Nephron (organoid): ENCODE measurements around the gene SEZ6L.

ENCODE experiments used
- H3K27ac Mint-ChIP-seq, 3 experiments: 2 replicates each; pipeline ENCODE4 v1.8.0; 2020; ENCODE audit warnings: mixed read lengths in 3 of 3, mild to moderate bottlenecking in 2 of 3, moderate library complexity in 1 of 3
- H3K27me3 Mint-ChIP-seq: 2 replicates; pipeline ENCODE4 v1.8.0; 2021; ENCODE audit warnings: low read depth, mild to moderate bottlenecking, moderate library complexity, mixed read lengths
- H3K36me3 Mint-ChIP-seq: 2 replicates; pipeline ENCODE4 v1.8.0; 2020; ENCODE audit warnings: low read depth, mixed read lengths
- H3K4me1 Mint-ChIP-seq: 2 replicates; pipeline ENCODE4 v1.8.0; 2020; ENCODE audit warnings: mixed read lengths
- H3K4me3 Mint-ChIP-seq, 3 experiments: 2 replicates each; pipeline ENCODE4 v1.8.0; 2020; ENCODE audit warnings: mild to moderate bottlenecking in 3 of 3, mixed read lengths in 3 of 3, moderate library complexity in 2 of 3
- H3K9me3 Mint-ChIP-seq: 2 replicates; pipeline ENCODE4 v1.8.0; 2020; ENCODE audit warnings: mixed read lengths
- TF ChIP-seq, protein P1 (sequence below), 3 experiments: fragments of 200-600 bp; sonication (generic); IDR thresholded peaks; one replicate each; pipeline ENCODE4 v1.5.0; 2021; ENCODE audit warnings: antibody characterized with exemption in 3 of 3; ENCODE audit not compliant: unreplicated experiment in 3 of 3

Gene SEZ6L

DNA sequence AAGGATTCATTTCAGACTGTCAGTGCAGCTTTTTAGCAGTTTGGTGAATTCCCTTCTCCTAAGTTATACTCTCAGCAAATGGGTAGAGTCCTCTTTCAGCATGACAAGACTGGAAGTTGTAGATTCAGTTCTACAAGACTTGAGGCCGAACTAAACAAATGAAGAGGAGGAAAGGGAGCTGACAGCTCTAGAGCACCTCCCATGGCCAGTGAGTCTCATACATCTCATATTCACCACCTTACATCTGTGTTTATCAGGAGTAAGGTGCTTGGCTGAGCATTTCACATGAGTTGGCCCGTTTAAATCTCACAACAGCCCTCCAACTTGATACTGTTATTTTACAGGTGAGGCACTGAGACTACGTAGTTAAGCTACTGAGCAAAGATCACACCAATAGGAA is 30.4 kb downstream of the SEZ6L start:
- Mint-ChIP-seq H3K9me3 (no peaks in the 10 kb centered on the region), H3K4me1 (no peaks in the 10 kb centered on the region), H3K4me3 (no peak overlapping the region), H3K27ac (no peak overlapping the region), H3K36me3 (no peaks in the 10 kb centered on the region), H3K27me3 (peaks cover 26% of the 10 kb centered on the region)
- TF ChIP-seq, protein P1, sequence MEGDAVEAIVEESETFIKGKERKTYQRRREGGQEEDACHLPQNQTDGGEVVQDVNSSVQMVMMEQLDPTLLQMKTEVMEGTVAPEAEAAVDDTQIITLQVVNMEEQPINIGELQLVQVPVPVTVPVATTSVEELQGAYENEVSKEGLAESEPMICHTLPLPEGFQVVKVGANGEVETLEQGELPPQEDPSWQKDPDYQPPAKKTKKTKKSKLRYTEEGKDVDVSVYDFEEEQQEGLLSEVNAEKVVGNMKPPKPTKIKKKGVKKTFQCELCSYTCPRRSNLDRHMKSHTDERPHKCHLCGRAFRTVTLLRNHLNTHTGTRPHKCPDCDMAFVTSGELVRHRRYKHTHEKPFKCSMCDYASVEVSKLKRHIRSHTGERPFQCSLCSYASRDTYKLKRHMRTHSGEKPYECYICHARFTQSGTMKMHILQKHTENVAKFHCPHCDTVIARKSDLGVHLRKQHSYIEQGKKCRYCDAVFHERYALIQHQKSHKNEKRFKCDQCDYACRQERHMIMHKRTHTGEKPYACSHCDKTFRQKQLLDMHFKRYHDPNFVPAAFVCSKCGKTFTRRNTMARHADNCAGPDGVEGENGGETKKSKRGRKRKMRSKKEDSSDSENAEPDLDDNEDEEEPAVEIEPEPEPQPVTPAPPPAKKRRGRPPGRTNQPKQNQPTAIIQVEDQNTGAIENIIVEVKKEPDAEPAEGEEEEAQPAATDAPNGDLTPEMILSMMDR (IDR thresholded peaks at IDR 0.05; ENCODE audit: unreplicated experiment in 3 of 3) = no peak

DNA sequence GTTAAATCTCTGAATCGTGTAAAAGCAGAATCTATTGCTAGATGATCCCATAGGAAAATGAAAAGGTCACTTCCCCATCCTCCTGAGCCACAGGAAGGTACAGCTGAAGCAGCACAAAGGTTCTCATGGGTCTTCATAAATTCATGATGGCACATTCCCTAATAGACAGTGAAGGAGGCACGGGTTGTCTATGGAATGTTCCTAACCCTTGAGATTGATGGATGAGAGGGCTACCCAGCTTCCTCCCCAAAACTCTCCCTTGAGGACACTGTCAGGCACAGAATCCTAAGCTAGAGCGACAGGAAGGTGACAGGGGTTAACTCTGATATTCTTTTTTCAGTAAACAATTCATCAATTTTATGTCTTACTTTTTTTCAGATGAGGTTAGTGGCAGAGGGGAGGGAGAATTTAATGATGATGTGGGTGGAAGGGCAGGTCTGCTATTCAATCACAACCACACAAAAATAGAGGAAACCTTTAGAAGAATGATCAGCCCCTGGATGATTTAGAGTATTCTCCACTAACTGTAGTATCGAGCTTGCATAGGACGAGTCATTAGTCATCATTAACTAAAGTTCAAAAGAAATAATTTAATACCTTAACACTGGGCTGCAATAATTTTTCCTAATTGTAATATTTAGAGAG is 33.1 kb downstream of the SEZ6L start:
- H3K4me3 Mint-ChIP-seq = no peak overlapping the region
- H3K36me3 Mint-ChIP-seq = no peaks in the 10 kb centered on the region
- H3K27me3 Mint-ChIP-seq = peaks cover 30% of the 10 kb centered on the region
- no peak overlapping the region for H3K27ac Mint-ChIP-seq
- TF ChIP-seq, protein P1 (IDR thresholded peaks at IDR 0.05; ENCODE audit: unreplicated experiment in 3 of 3) = no peak
- H3K4me1 Mint-ChIP-seq = no peaks in the 10 kb centered on the region
- H3K9me3 Mint-ChIP-seq = no peaks in the 10 kb centered on the region

DNA sequence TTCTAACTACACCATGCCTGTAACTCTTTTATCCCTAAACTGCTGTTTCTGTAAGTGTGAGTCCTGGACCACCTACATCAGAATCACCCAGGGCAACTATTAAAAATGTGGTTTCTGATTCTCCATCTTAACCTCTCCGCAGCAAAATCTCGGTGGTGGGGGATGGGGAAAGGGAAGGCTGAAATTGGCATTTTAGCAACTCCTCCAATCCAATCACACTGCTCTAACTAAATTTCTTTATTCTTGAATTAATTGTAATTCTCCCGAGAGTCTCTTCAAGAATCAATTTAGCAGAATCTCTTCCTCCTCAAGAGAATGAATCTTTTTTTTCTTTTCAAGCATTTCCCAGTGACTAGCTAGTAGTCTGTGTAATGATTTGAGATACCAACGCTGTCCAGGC is 36.2 kb downstream of the SEZ6L start:
- no peak overlapping the region for H3K27ac Mint-ChIP-seq
- H3K4me1 Mint-ChIP-seq = no peaks in the 10 kb centered on the region
- no peak overlapping the region for H3K4me3 Mint-ChIP-seq
- H3K36me3 Mint-ChIP-seq = no peaks in the 10 kb centered on the region
- TF ChIP-seq, protein P1 (IDR thresholded peaks at IDR 0.05; ENCODE audit: unreplicated experiment in 3 of 3) = no peak
- H3K9me3 Mint-ChIP-seq = no peaks in the 10 kb centered on the region
- peaks cover 32% of the 10 kb centered on the region for H3K27me3 Mint-ChIP-seq

DNA sequence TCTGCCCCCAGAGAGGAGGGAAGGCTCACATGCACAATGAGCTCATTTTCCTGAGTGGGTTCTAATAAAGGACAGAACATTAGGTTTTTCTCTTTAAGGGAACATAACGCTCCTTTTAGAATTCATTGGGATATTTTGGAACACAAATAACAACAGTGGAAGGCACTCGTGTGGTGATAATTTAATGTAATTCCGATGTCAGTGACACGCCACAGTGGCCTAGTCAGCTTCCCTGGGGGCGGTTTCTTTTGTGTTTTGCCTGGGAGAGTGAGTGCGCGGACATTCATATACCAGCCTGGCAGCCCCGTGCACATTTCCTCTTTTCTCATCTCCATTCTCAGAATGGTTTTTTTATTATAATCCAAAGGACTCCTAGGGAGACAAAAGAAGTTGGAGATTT is 41.1 kb downstream of the SEZ6L start:
- no peak overlapping the region for H3K27ac Mint-ChIP-seq
- no peaks in the 10 kb centered on the region for H3K36me3 Mint-ChIP-seq
- H3K4me3 Mint-ChIP-seq = no peak overlapping the region
- TF ChIP-seq, protein P1 (IDR thresholded peaks at IDR 0.05; ENCODE audit: unreplicated experiment in 3 of 3) = no peak
- peaks cover 26% of the 10 kb centered on the region for H3K27me3 Mint-ChIP-seq
- H3K9me3 Mint-ChIP-seq = no peaks in the 10 kb centered on the region
- H3K4me1 Mint-ChIP-seq = no peaks in the 10 kb centered on the region

DNA sequence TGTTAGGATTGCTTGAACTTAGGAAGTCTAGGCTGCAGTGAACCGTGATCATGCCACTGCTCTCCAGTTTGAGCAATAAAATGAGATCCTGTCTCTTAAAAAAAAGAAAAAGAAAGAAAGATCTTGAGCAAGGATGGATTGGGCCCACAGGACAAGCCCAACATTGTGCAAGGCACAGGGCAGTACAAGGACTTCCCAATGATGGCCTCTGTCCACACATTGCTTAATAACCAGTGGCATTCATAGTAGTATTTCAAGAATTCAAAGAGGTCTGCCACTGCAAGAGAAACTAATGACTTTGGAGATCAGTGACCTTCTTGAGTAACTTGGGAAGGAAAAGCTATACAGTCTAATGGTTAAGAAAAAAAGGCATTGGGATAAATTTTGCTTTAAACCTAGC is 44.6 kb downstream of the SEZ6L start:
- TF ChIP-seq, protein P1 (IDR thresholded peaks at IDR 0.05; ENCODE audit: unreplicated experiment in 3 of 3) = no peak
- no peaks in the 10 kb centered on the region for H3K9me3 Mint-ChIP-seq
- peaks cover 48% of the 10 kb centered on the region for H3K27me3 Mint-ChIP-seq
- no peak overlapping the region for H3K27ac Mint-ChIP-seq
- no peaks in the 10 kb centered on the region for H3K36me3 Mint-ChIP-seq
- H3K4me1 Mint-ChIP-seq = no peaks in the 10 kb centered on the region
- H3K4me3 Mint-ChIP-seq = no peak overlapping the region

DNA sequence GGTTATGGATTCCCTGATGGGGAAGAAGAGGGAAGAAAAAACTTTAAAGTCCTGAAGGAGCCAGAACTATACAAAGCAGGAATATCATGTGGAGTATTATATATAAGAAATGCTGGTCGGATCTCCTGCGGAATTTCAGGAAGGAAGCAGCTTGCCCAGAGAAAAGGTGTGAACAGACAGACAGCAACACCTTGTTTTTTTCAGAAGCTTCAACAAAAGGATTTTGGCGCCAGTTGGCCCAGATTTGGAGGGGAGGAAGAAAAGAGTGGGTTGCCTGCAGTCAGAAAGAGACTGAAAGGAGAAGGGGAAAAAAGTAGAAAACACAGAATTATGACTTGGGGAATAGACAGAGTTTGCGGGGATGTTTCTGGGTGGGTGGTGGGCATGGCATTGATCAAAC is 45.2 kb downstream of the SEZ6L start:
- Mint-ChIP-seq H3K9me3 (no peaks in the 10 kb centered on the region), H3K4me1 (no peaks in the 10 kb centered on the region), H3K36me3 (no peaks in the 10 kb centered on the region), H3K27me3 (peaks cover 44% of the 10 kb centered on the region), H3K4me3 (no peak overlapping the region), H3K27ac (no peak overlapping the region)
- TF ChIP-seq, protein P1 (IDR thresholded peaks at IDR 0.05; ENCODE audit: unreplicated experiment in 3 of 3) = no peak
